Esophagus muscularis mucosa (tissue), 4 donors: ENCODE results near the gene MAP3K9. TPM values are rescaled to one million over a fixed set of nuclear protein-coding genes. Genes with fewer than 3 reads are reported as not detected.

ENCODE experiments used
- DNase-seq: peaks from one replicate; pipeline ENCODE4 v3.0.0-alpha.2; 2017; ENCODE audit errors: extremely low spot score
- H3K27ac ChIP-seq, 4 donors: fragments of 200-600 bp; sonication (generic); replicated peaks in 1 of 4; 1 replicate in 3 of 4; 2 replicates in 1 of 4; pipeline ENCODE4 v1.5.1; 2016 to 2019; ENCODE audit warnings: mild to moderate bottlenecking in 1 of 4
- H3K27me3 ChIP-seq, 4 donors: fragments of 200-600 bp; sonication (generic); one replicate each; pipeline versions ENCODE4 v1.5.1 to v1.6.0; 2016 to 2019
- H3K36me3 ChIP-seq, 4 donors: fragments of 200-600 bp; sonication (generic); one replicate each; pipeline ENCODE4 v1.5.1; 2016 to 2019
- H3K4me1 ChIP-seq, 4 donors: fragments of 200-600 bp; sonication (generic); one replicate each; pipeline ENCODE4 v1.5.1; 2016 to 2019
- H3K4me3 ChIP-seq, 4 donors: fragments of 200-600 bp; sonication (generic); 1 replicate in 2 of 4; 2 replicates in 2 of 4; pipeline ENCODE4 v1.5.1; 2016 to 2019; ENCODE audit warnings: mild to moderate bottlenecking in 4 of 4, moderate library complexity in 1 of 4
- H3K9me3 ChIP-seq, 4 donors: fragments of 200-600 bp; sonication (generic); 1 replicate in 3 of 4; 2 replicates in 1 of 4; pipeline ENCODE4 v1.5.1; 2016 to 2019
- CTCF ChIP-seq, 3 experiments: fragments of 200-600 bp in 2 of 3; fragments of 450-650 bp in 1 of 3; sonication (generic) in 2 of 3; IDR thresholded peaks; one replicate each; pipeline ENCODE4 v1.5.1; 2017 to 2019; ENCODE audit warnings: antibody characterized with exemption in 3 of 3, mild to moderate bottlenecking in 2 of 3, moderate library complexity in 1 of 3
- EP300 ChIP-seq: sonication (generic); formaldehyde crosslinking; IDR thresholded peaks from one replicate; pipeline ENCODE4 v1.6.1; 2017; ENCODE audit warnings: antibody characterized with exemption
- POLR2A ChIP-seq: fragments of 450-650 bp; IDR thresholded peaks from one replicate; pipeline ENCODE4 v1.6.1; 2017; ENCODE audit warnings: antibody characterized with exemption, moderate library complexity, mild to moderate bottlenecking, low read depth
- POLR2AphosphoS5 ChIP-seq, 2 donors: sonication (generic); formaldehyde crosslinking; IDR thresholded peaks; one replicate each; pipeline ENCODE4 v1.6.1; 2017; ENCODE audit warnings: antibody characterized with exemption in 2 of 2
- WGBS: methylation state at CpG from one replicate; pipeline ENCODE4 v1.1.5; 2018; 5-methylcytosine and 5-hydroxymethylcytosine counted together
- intact Hi-C: fragments of 100-400 bp; cut with DNase I; formaldehyde crosslinking; loops from one replicate; pipeline ENCODE4 v1.15.1; 2023
- total RNA-seq, 4 donors: library from RNA; depleted of rRNA; stranded (reverse); fragments of >200 nt; gene quantifications; one replicate each; pipeline versions ENCODE4 v1.1.0 to v1.2.1, GENCODE V29; 2016

The MAP3K9 gene
- total RNA-seq, 4 donors from 2014 or later, result 0.83 to 3.3 (median 1.8) TPM

- Histone ChIP-seq H3K9me3 (no peaks in the 10 kb centered on the region), H3K36me3 (no peaks in the 10 kb centered on the region), H3K4me3 (no peak overlapping the region), H3K27ac (no peak overlapping the region), H3K4me1 (peaks cover 0 to 7% (median 0%) of the 10 kb centered on the region in 4 donors), H3K27me3 (no peaks in the 10 kb centered on the region)
- TF ChIP-seq POLR2AphosphoS5 (IDR thresholded peaks at IDR 0.05) (no peak), EP300 (no peak), CTCF (IDR thresholded peaks at IDR 0.05) (no peak), POLR2A (no peak)
- intact Hi-C loops, result no loop called here
- no peak for DNase-seq
- WGBS, result 88% methylated on average over 3 of the region's 3 CpGs
Measured at GRCh38 chr14:70793637-70794036, 15.7 kb downstream of the MAP3K9 start.

GRCh38 chr14:70792939-70793338 is 16.4 kb downstream of the MAP3K9 start:
- DNase-seq, result no peak
- TF ChIP-seq CTCF (IDR thresholded peaks at IDR 0.05), result no peak
- no peak for TF ChIP-seq POLR2AphosphoS5 (IDR thresholded peaks at IDR 0.05)
- no peak for TF ChIP-seq POLR2A
- no peak for TF ChIP-seq EP300
- intact Hi-C loops, result no loop called here
- Histone ChIP-seq H3K4me1 (peaks cover 0 to 7% (median 0%) of the 10 kb centered on the region in 4 donors), H3K27me3 (no peaks in the 10 kb centered on the region), H3K36me3 (no peaks in the 10 kb centered on the region), H3K27ac (no peak overlapping the region), H3K4me3 (no peak overlapping the region), H3K9me3 (no peaks in the 10 kb centered on the region)
- WGBS, result 75% methylated on average over 9 of the region's 9 CpGs

- no peak for TF ChIP-seq CTCF (IDR thresholded peaks at IDR 0.05)
- no peak for TF ChIP-seq POLR2A
- TF ChIP-seq POLR2AphosphoS5 (IDR thresholded peaks at IDR 0.05), result no peak
- no peak for TF ChIP-seq EP300
- H3K27me3 ChIP-seq, result no peaks in the 10 kb centered on the region
- no peak overlapping the region for H3K27ac ChIP-seq
- intact Hi-C loops, result no loop called here
- H3K9me3 ChIP-seq, result no peaks in the 10 kb centered on the region
- DNase-seq, result no peak
- H3K4me3 ChIP-seq, result no peak overlapping the region
- 70% methylated on average over 7 of the region's 7 CpGs for WGBS
- no peaks in the 10 kb centered on the region for H3K36me3 ChIP-seq
- H3K4me1 ChIP-seq, result peaks cover 0 to 7% (median 0%) of the 10 kb centered on the region in 4 donors
Measured at GRCh38 chr14:70791971-70792370, 17.3 kb downstream of the MAP3K9 start.

GRCh38 chr14:70789961-70790360 is 19.4 kb downstream of the MAP3K9 start:
- H3K4me1 ChIP-seq, result peaks cover 0 to 7% (median 0%) of the 10 kb centered on the region in 4 donors
- WGBS, result 88% methylated on average over 4 of the region's 4 CpGs
- no peak overlapping the region for H3K4me3 ChIP-seq
- no peaks in the 10 kb centered on the region for H3K9me3 ChIP-seq
- intact Hi-C loops, result no loop called here
- no peak for DNase-seq
- H3K27me3 ChIP-seq, result no peaks in the 10 kb centered on the region
- no peaks in the 10 kb centered on the region for H3K36me3 ChIP-seq
- no peak for TF ChIP-seq POLR2AphosphoS5 (IDR thresholded peaks at IDR 0.05)
- TF ChIP-seq POLR2A, result no peak
- TF ChIP-seq CTCF (IDR thresholded peaks at IDR 0.05), result no peak
- no peak for TF ChIP-seq EP300
- no peak overlapping the region for H3K27ac ChIP-seq

- no peak overlapping the region for H3K27ac ChIP-seq
- intact Hi-C loops, result no loop called here
- DNase-seq, result no peak
- no peak overlapping the region for H3K4me3 ChIP-seq
- TF ChIP-seq POLR2A, result no peak
- no peak for TF ChIP-seq EP300
- no peak for TF ChIP-seq CTCF (IDR thresholded peaks at IDR 0.05)
- no peak for TF ChIP-seq POLR2AphosphoS5 (IDR thresholded peaks at IDR 0.05)
- no peaks in the 10 kb centered on the region for H3K36me3 ChIP-seq
- 33% methylated on average over 4 of the region's 4 CpGs for WGBS
- no peaks in the 10 kb centered on the region for H3K27me3 ChIP-seq
- H3K4me1 ChIP-seq, result peaks cover 0 to 7% (median 0%) of the 10 kb centered on the region in 4 donors
- no peaks in the 10 kb centered on the region for H3K9me3 ChIP-seq
Measured at GRCh38 chr14:70789361-70789760, 20.0 kb downstream of the MAP3K9 start.
